ENCODE measurements around the gene DLG5.

Gene DLG5

GRCh38 chr10:77949167-77949566 is 22.6 kb upstream of the DLG5 start:
- DNase-seq (ENCODE audit: low spot score), result no peak

- no peak for DNase-seq (ENCODE audit: low spot score)
These were observed 19.5 kb upstream of the DLG5 start for GRCh38 chr10:77946084-77946483.

- no peak for DNase-seq (ENCODE audit: low spot score)
These were observed 18.0 kb upstream of the DLG5 start for GRCh38 chr10:77944519-77944918.

- no peak for DNase-seq (ENCODE audit: low spot score)
These were observed 16.8 kb upstream of the DLG5 start for GRCh38 chr10:77943121-77943901.

GRCh38 chr10:77941790-77942189 is 15.2 kb upstream of the DLG5 start:
- DNase-seq (ENCODE audit: low spot score), result no peak

- no peak for DNase-seq (ENCODE audit: low spot score)
These were observed 14.1 kb upstream of the DLG5 start for GRCh38 chr10:77940627-77941026.

GRCh38 chr10:77940225-77940624 is 13.7 kb upstream of the DLG5 start:
- no peak for DNase-seq (ENCODE audit: low spot score)

GRCh38 chr10:77939561-77940001 is 13.0 kb upstream of the DLG5 start:
- DNase-seq (ENCODE audit: low spot score), result no peak

- no peak for DNase-seq (ENCODE audit: low spot score)
These were observed 10.4 kb upstream of the DLG5 start for GRCh38 chr10:77936697-77937567.

- no peak for DNase-seq (ENCODE audit: low spot score)
These were observed 5.6 kb upstream of the DLG5 start for GRCh38 chr10:77932016-77932715.

- DNase-seq (ENCODE audit: low spot score), result no peak
These were observed 1.1 kb upstream of the DLG5 start for GRCh38 chr10:77927402-77928246.

GRCh38 chr10:77925795-77926565 is 575 bp downstream of the DLG5 start:
- DNase-seq (ENCODE audit: low spot score), result no peak

- no peak for DNase-seq (ENCODE audit: low spot score)
These were observed 1.2 kb downstream of the DLG5 start for GRCh38 chr10:77925410-77925794.

- DNase-seq (ENCODE audit: low spot score), result no peak
These were observed 3.9 kb downstream of the DLG5 start for GRCh38 chr10:77922566-77923179.

- no peak for DNase-seq (ENCODE audit: low spot score)
These were observed 4.5 kb downstream of the DLG5 start for GRCh38 chr10:77922055-77922454.

- DNase-seq (ENCODE audit: low spot score), result no peak
These were observed 5.2 kb downstream of the DLG5 start for GRCh38 chr10:77921395-77921794.

- no peak for DNase-seq (ENCODE audit: low spot score)
These were observed 6.1 kb downstream of the DLG5 start for GRCh38 chr10:77920495-77920894.

- peak; percentile 55 for DNase-seq (ENCODE audit: low spot score)
These were observed 6.8 kb downstream of the DLG5 start for GRCh38 chr10:77919713-77920108.

- DNase-seq (ENCODE audit: low spot score), result no peak
These were observed 11.0 kb downstream of the DLG5 start for GRCh38 chr10:77915319-77916105.

GRCh38 chr10:77913090-77913489 is 13.5 kb downstream of the DLG5 start:
- no peak for DNase-seq (ENCODE audit: low spot score)

Measured in HuH-7 (cell line).